GM10847 (cell line): ENCODE data around the gene RBM19.

Experiments
- POLR2A ChIP-seq: IDR thresholded peaks from 2 replicates; pipeline ENCODE4 v1.6.1; 2011; ENCODE audit not compliant: insufficient read length; ENCODE audit errors: extremely low read depth

RBM19 gene

DNA sequence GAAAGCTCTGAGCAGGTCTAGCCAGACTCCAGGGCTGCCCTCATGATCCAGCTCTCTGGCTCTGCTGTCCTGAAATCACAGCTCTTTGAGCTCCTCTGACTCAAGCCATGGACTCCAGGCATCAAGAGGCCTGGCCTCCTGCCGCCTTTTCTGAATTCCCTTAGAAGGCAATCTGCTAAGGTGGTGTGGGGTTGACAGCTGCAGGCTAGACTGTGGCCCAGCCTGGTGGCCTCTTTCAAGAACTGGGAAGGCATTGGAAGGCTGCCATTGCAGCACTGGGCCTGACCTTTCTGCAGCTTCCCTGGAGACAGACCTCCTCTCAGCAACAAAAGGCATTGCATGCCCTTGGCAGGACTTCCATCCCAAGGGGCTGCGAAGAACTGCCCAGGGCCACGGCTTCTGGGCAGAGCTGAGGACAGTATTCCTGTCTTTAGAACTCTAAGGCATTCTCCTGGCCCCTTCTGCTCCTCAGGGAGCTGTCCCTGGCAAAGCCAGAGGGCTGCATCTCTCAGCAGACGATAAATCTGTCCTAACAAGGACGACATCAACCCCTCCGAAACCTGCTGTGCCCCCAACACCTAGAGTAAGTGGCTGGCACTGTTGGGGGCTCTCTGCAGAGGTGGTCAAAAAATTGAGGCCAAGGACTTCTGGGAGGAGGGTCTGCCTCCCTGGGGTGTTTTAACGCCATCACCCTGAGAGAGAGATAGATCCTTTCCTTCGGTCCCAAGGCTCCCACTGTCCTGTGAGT is 115.6 kb downstream of the RBM19 start:
- TF ChIP-seq POLR2A: no peak

DNA sequence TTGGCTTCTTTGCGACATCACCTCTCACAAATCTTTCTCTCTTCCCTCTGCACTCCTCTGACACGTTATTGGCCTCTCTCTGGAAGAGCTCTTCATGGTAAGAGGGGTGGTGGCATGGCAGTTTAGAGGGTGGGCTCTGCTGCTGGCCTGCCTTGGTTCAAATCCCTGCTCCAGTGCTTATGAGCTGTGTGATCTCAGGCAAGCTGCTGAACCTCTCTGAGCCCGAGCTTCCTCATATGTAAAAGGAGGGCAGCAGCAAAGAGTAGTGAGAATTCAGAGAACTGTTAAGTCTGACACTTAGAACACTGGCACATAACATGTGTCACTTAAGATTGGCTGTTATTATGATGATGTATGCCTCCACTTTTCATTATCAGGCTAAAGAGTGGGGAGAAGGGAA is 118.3 kb downstream of the RBM19 start:
- no peak for TF ChIP-seq POLR2A

DNA sequence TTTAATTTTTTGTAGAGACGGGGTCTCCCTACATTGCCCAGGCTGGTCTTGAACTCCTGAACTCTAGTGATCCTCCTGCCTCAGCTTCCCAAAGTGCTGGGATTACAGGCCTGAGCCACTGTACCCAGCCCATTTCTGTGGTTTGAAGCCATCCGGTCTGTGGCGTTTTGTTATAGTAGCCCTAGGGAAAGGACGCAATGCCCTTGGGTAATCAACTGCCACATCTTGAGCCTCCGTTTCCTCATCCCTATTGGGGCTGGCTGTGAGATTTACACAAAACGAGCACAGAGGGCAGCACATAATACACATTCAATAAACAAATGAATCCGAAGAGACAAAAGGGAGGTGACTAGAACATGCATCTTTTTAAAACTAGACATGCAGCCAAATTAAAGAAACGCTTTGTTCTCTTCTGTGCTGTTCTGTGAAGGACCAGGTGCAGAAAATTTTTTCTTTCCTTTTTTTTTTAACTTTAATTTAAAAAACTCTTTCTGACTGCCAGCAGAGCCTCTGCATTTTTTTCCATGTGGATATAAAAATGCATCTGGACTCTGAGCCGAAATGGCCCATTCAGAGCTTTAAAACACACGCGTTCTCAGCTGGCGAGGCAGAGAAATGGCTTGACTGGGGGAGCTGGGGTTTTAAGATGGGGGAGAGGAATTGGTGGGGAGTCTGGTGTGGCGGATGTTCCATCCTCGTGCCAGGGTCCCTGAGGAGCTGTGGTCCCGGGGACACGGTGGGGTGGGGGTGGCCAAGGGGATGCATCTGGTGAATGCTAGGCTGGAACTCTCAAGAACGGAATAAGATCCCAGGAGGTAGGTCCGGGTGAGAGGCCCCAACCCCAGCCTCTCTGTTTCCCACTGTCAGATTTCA is 119.0 kb downstream of the RBM19 start:
- no peak for TF ChIP-seq POLR2A

DNA sequence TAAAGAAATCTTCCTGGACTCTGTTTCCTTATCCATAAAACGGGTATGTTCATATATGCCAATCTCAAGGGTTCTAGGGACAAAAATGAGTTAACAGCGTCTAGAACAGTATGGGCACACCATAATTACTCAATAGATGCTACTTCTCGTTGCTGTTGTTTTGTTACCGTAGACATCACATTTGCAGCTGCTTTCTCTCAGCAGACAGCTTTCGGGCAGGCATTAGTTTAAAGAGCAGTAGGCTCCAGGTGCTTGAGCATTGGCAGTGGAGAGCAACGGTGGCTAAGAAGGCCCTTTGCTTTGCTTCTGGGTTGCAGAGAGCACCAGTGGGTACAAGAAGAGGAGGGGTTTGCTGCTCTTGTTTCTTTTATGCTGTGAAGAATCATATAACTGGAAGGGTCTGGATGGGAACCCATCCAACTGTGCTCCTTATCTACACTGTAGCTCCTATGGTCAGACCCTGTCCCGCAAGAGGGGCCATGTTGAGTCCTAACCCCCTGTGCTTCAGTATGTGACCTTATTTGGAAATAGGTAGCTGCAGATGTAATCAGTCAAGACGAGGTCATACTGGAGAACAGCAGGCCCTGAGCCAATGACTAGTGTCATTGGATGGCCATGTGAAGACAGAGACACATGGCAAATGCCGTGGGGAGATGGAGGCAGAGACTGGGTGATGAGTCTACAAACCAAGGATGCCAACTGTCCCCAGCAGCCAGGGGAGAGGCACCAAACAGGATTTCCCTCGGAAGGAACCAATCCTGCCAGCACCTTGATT is 120.0 kb downstream of the RBM19 start:
- TF ChIP-seq POLR2A: no peak

DNA sequence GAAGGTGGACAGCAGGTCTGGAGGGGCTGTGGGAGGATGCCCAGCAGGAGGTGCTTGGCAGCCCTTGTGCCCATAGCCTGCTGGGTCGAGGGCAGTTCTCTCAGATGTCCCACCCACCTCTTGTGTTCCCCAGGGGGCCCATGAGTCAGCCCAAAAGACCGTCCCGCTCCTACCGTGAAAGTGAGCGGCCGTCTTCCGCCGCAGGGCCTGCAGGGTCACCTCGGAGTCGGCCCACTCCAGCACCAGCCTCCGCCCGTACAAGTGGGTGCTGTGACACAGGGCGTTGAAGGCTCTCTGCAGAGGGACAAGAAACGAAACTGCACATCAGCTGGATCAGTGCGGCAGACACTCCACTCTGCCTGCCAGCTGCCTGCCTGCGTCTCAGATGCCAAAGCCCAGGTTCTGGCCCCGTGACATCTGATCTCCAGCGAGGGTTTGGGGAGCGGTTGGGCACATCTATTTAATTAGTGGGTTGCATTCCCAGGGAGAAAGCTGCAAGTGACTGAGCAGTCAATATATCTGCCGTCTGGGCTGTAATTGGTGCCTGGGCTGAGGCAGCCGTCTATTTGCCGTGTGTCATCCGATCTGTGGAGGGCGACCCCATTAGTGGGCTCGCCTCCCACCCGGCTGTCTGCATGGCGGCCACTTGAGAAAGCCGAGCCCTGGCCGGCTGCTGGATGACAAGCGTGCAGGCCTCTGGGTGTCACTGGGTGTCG is 121.5 kb downstream of the RBM19 start:
- TF ChIP-seq POLR2A: no peak

DNA sequence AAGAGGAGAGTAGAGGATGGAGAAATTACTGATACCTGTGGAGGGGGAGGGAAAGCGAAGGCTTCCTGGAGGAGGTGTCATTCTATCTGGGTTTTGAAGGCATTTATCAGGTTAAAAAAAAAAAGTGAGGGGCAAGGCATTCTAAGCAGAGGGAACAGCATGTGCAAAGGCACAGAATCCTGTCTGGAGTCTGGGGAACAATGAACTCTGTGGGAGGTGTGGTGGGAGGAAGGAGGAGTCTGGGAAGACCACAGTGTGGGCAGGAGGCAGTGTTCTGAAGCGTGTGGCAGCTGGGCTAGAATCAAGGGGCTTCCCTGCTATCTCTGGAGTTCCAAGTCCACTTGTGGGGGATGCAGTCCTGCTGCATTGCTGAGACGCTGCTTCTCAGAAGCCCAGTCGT is 123.4 kb downstream of the RBM19 start:
- no peak for TF ChIP-seq POLR2A

- no peak for TF ChIP-seq POLR2A
These were observed 124.3 kb downstream of the RBM19 start for GRCh38 chr12:113841786-113842185.

DNA sequence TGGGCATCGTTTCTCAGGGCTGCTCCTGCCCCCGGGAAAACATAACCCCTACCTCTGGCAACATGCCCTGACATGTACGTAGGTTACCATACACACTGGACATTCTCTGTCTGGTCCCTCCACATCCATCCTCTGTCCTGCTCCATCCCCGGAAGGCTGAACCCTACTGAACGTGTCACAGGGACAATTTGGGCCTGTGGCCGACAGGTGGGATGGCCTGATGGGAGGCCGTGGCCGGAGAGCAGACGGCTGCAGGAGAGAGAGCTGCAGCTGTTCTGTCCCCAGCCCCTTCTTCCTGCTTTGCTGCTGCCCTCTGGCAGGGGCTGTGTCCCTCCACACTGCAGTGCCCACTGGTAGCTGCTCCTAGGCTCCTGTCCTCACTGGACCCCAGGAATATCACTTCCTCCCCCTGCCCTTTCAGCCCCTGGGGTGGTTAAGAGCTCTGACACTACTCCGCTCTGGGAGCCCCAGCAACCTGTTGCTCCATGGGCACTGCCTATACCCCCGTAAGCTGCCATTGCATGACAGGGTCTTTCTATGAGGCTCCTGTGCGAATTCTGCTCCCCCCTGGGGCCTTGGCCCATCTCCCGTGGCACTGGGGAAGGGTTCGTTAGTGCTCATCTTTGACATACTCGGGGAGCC is 125.6 kb downstream of the RBM19 start:
- TF ChIP-seq POLR2A: no peak

- no peak for TF ChIP-seq POLR2A
These were observed 127.2 kb downstream of the RBM19 start for GRCh38 chr12:113838896-113839295.

GRCh38 chr12:113837528-113838296 is 128.4 kb downstream of the RBM19 start:
- no peak for TF ChIP-seq POLR2A

GRCh38 chr12:113837084-113837483 is 129.0 kb downstream of the RBM19 start:
- TF ChIP-seq POLR2A: no peak

GRCh38 chr12:113835896-113836295 is 130.2 kb downstream of the RBM19 start:
- no peak for TF ChIP-seq POLR2A

DNA sequence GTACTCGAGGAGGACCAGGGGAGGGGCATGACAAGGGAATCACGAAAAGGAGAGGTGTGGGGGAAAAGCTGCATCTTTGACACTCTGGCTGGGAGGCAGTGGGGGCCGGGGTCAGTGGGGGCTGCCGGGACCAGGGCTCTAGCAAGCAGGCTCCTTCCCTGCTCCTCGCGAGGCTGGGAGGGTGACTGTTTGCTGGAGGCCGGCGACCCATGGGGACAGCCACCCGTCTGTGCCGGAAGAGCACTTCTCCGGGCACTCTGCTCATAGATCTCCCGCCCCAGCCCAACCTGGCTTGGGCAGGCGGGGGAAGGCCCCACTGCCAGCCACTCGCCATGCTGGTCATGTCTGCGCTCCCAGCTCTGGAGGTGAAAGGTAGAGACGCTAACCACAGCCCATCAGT is 130.7 kb downstream of the RBM19 start:
- TF ChIP-seq POLR2A: no peak

- no peak for TF ChIP-seq POLR2A
These were observed 132.7 kb downstream of the RBM19 start for GRCh38 chr12:113833422-113833821.
